NCI-H2227 treated with DMSO at 0.1 percent for 48 hours (cell line): ENCODE data around the gene TMEM53.
"Not testable (repeated sequence)": the region's sequence is repeated elsewhere in the genome, so short reads cannot be mapped to it uniquely, and the experiment has no call there.

Experiments
- DNase-seq: peaks from one replicate; lab custom pipeline; 2025; lab: John Stamatoyannopoulos, UW

The TMEM53 gene

GRCh38 chr1:44672254-44672955 lies 1.9 kb downstream of the TMEM53 start:
- no peak for DNase-seq

- DNase-seq: no peak
Measured at GRCh38 chr1:44670751-44671640, 3.3 kb downstream of the TMEM53 start.

GRCh38 chr1:44666719-44667118 lies 7.6 kb downstream of the TMEM53 start:
- not testable (repeated sequence) for DNase-seq

DNA sequence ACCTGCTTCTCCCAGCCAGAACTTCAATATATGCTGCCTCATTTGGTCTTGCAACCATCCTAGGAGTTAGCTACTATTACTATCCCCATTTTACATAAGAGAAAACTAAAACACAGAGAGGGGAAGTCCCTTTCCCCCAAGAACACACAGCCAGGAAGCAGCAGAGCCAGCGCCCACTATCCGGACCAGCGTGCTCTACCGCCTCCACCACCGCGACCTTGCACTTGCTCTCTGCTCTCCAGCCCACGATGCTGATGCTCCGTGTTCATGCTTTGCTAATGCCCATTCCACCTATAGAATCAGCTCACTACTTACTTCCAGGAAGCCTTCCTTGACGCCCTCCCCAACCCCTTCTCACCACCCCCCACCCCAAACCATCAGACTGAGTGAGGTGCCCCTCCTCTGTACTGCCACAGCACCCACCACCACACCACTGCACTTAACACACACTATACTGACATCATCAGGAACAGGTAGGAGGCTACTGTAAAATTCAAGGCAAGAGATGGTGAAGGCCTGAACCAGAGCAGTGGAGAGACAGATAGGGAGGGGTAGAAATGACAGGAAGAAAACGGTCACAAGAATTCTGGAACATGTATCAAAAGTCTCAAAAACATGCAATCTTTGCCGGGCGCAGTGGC lies 9.4 kb downstream of the TMEM53 start:
- DNase-seq: no peak

GRCh38 chr1:44663417-44663816 lies 10.9 kb downstream of the TMEM53 start:
- no peak for DNase-seq

DNA sequence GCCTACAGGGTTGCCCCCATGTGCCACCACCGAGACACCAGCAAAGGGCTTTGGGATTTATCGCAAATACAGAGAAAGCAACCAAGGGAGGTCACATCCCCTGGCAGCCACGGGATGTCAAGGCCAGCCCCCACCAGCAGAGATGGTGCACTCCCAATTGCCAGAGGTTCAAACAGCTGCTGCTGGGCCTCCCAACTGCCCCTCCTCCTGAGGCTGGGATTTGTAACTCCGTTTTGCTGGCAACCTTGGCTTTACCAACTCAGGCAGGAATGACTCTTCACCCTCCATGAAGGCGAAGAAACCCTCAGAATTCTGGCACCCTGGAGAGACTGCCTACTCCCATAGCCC lies 11.6 kb downstream of the TMEM53 start:
- DNase-seq: no peak

DNA sequence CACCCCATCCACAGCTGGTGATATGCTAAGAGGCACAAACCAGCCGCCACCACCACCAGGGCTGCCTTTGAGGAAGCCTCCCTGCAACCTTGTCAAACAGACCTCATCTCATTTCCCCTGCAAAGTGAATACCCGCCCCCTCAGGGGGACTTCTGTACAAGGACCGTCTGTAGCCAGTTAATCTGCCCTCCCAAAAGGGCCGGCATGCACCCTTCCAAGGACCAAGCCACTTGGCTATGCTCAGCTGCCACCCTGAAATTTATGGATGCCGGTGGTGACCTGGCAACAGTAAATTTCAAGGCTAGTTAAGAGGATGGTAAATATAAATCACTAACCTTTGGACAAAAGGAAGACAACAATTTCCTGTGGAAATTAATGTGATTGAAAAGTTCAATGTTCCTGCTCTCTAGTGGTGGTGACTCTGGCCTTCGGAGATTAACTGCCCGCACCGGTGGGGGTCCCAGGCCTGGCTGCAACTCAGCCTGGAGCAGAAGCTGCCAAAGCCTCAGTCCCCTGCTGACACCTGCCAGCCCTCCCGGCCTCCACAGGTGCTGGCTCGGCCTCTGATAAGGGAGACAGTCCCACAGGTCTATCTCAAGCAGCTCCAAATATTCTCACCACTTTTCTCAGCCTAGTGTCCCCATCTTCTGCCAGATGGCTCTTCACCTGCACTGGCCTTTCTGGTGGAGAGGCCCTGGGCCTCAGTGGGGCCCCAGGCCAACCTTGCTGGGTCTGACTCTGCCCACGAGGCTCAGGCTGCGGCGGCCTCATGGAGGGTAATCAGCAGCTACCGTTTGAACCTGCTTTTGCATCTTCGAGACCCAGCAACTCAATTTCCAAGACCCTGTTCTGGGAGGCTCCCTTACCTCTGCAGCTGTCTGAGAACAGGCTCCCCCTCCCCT lies 12.2 kb downstream of the TMEM53 start:
- no peak for DNase-seq

GRCh38 chr1:44660176-44660575 lies 14.1 kb downstream of the TMEM53 start:
- DNase-seq: no peak

- no peak for DNase-seq
Measured at GRCh38 chr1:44659566-44659965, 14.7 kb downstream of the TMEM53 start.

GRCh38 chr1:44655609-44656008 lies 18.7 kb downstream of the TMEM53 start:
- no peak for DNase-seq

GRCh38 chr1:44654621-44655187 lies 19.6 kb downstream of the TMEM53 start:
- DNase-seq: no peak

DNA sequence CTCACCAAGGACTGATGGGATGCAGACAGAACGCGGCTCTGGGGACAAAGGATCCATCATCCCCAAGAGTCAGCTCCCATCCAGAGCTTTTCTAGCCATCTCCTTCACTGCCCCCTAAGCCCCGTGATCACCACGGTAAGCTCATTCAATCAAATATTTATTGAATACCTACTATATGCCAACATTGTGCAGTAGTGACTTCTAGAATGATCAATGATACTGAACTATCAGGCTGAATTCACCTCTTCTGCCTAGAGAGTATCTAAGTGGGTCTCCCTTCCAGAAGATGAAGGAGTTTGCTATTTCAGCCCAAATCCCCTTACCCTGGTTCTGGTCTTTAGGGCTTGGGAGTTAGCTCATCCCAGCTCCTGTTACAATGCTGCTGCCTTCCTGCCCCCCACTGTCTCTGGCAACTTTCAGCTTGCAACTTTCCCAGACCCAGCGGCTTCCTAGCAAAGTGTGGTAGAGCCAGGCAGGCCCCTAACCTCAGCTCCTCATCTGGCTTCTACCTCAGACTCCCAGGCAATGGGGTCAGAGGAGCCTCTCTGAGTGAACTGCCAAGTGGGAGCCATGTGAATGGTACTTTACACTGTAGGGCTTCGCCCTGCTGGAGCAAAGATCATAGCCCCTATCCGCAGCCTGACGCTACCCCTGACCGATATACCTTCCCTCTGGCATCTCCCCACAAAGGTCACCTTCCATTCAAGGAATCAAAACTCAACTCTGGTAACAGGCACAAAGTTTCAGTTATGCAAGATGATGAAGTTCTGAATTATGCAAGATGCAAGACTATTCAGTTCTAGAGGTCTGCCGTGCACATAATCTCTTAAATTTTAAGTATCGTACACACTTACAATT lies 20.9 kb downstream of the TMEM53 start:
- DNase-seq: no peak

GRCh38 chr1:44652445-44653106 lies 21.7 kb downstream of the TMEM53 start:
- peak; percentile 67 for DNase-seq

- no peak for DNase-seq
Measured at GRCh38 chr1:44651069-44651468, 23.2 kb downstream of the TMEM53 start.

- no peak for DNase-seq
Measured at GRCh38 chr1:44650159-44650831, 24.0 kb downstream of the TMEM53 start.

DNA sequence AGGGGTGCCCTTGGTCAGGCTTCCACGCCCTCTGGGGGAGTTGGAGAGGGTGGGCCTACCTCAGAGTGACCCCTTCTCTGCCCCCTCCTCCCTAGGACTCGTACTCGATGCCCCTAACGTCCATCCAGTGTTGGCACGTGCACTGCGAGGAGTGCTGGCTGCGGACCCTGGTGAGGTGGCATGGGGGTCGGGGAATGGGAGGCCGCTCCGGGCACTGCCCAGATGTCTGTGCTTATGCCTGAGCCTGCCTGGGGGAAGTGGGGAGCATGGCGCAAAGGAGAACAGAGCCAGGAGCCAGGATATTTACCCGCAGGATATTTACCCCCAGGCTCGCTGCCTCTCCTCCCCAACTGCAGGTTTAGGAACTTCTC lies 24.5 kb downstream of the TMEM53 start:
- no peak for DNase-seq

DNA sequence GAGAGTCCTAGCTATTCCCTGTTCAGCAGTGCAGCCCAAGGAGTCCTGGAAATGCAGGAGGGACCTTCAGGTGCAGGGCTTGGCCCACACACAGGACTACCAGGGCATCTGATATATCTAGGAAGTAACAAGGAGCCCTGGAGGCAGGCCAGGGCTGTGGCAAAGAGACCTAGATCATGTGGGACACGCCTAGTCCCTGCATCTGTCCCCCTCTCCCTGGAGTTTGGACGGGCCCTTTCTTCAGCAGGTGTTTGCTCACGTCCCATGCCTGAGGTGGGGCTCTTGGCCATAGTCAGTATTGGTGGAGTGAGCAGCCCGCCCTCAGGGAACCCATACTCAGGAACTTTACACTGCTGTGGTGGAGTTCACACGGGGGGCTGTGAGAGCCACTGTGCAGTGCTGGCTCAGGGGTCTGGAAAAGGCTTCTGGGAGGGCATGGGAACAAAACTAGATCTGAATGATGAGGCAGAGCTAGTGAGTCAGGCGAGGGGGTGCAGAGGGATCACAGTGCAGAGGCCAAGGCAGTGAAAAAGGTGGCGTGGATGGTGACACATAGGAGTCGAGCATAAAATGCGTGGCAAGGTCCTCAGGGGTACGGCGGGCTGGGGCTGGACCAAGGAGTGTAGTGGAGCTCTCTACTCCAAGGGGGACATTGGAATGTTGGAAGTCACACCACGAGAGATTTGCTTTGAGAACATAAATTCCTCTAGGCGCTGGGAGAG lies 25.6 kb downstream of the TMEM53 start:
- DNase-seq: no peak

- DNase-seq: no peak
Measured at GRCh38 chr1:44647896-44648295, 26.4 kb downstream of the TMEM53 start.
